ENCODE data around the gene TMEM9. TPM values are rescaled to one million over a fixed set of nuclear protein-coding genes. Genes with fewer than 3 reads are reported as not detected.

Gene TMEM9
- polyA plus RNA-seq, 4 donors = 144 to 179 (median 151) TPM

DNA sequence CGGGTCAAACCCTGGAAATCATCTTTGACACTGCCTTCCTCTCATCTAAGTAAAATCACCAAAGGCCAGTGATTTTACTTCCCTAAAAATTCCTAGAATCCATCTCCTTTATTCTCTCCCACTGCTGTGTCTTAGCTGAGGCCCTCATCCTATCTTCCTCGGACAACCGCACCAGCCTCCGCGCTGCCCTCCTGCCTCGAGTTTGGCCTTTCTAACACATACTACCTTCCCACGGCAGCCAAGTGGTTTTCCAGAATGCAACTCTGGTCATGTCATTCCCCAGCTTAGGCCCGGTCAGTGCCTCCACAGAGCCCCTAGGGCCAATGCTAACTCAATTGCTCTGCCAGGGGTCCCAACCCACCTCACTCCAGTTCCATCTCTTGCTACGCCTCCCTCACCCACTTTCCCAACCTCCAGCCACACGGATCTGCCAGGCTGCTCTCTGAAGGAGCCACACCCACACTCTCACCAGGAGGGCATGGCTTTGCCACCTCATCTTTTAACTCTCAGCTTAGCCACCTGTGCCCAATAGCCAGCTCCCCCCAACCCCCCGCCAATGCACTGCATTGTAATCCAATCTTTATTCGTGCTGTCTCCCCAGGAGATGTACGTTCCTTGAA lies 6.8 kb downstream of the TMEM9 start:
- no peak for DNase-seq (ENCODE audit: low read depth in 4 of 4, low spot score in 3 of 4)

DNA sequence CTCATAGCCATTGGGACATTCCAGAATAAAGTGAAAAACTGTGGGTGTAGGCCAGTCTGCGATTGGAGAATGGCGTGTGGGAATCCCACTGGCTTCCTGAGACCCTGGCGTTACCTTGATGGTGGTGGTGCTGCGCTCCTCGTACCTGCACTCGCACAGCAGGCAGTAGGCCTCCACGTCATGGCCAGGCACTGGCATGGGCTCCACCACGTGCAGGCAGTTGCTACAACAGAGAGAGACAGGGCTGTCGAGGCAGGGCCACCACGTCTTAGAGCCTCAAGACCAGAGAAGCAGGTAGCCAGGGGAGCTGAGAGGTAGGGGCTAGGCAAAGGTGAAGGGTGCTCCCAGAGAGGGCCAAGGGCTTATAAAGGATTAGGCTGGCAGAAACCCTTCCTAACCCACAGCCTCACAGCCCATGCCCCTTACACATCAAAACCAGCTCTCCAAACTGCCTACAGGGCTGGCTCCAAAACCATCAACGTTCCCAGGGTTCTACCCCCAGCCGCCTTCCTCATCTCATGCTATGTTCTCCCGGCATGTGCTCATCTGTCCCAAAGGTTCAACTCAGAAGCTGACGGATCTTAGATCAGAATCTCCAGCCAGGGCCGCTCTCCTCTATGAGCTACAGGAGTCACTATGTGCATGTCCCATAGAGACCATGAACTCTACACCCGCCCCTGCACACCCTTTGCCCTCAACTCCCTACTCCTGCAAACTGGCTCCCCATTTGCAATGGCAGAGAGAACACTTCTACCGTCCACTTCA lies 7.5 kb downstream of the TMEM9 start:
- DNase-seq (ENCODE audit: low read depth in 4 of 4, low spot score in 3 of 4) = no peak

DNA sequence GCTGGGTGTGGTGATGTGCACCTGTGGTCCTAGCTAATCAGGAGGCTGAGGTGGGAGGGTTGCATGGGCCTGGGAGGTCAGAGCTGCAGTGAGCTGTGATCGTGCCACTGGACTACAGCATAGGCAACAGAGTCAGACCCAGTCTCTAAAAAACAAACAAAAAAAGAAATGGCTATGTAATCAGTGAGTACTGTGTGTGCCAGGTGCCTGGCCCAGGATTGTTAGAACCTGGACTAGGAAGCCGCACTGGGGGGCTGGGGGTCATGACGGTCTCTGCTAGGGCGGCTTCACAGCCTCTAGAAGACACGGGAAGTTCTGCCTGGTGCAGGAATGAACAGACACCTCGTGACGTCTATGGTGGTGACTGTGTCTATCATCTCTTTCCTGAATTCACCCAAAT lies 8.5 kb downstream of the TMEM9 start:
- no peak for DNase-seq (ENCODE audit: low read depth in 4 of 4, low spot score in 3 of 4)

DNA sequence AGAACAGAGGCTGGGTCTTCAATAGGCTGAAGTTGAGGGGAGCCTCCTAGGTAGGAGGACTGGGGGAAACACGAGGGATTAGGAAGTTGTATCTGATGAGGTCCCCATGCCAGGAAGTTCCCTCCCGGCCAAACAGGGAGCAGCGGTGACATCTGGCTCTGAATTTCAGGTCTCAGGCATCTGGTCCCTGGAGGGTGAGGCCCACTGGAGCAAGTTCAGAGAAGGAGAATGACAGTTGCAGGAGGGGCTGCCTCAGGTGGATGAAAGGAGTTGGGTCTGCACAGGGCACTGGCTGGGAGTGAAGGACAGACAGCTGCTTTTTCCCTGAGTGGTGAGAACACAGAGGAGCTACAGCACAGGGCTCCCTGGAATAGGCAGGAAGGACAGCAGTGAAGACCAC lies 9.1 kb downstream of the TMEM9 start:
- no peak for DNase-seq (ENCODE audit: low read depth in 4 of 4, low spot score in 3 of 4)

DNA sequence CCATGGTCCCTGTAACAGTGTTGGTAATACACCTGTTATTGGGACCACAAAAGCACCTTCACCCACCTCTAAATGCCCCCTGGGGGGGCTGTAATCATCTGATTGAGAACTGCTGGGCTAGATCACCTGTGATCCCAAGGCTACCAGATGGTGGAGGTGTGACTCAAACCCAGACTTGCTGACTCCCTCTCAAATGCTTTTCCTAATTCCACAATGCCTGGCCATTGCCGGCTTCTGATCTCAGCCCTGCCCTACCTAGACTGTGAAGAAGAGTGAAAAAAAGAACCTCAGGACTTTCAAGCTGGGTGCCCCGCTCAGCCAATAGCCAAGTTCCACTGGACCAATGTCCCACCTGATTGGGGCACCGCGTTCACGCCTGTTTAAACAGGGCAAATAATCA lies 9.6 kb downstream of the TMEM9 start:
- DNase-seq (ENCODE audit: low read depth in 4 of 4, low spot score in 3 of 4) = no peak

DNA sequence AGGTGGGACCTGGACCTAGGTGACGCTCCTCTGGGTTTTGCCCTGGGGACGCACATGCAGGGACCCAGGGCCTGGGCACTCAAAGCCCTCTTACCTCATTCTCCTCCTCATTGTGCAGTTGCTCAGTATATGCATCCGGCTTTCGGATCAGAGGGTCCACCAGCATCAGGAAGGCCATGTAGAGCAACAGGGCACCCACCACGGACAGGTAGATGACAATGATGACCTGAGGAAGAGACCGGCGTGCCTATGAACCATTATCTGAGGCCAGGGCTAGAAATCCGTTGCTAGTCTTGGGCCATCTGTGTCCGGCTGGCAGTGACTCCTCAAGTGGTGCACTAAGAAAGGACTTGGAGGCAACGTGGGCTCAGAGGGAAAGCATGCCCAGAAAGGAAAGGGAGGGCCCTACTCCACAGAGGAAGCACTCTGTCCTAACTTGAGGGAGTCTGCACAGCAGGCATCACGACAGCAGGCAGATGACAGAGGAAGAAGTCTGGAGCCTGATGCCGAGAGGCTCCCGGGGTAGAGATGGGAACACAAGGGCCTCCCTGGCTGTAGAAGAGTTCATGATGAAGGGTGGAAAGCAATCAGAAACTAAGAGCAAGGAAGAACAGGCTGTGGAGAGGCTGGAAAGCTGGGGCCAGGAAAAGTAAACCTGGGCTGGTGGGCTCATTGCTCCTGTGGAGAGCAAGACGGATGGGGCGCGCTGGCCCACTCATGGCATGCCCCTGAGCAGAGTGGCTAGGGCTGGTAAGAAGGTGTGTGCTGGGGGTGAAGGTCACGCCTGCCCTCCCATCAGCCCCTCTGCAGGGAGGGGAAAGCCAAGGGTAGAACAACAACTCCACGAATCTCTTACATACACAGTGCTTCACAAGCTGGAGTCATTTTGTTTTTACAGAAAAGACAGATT lies 10.3 kb downstream of the TMEM9 start:
- no peak for DNase-seq (ENCODE audit: low read depth in 4 of 4, low spot score in 3 of 4)

DNA sequence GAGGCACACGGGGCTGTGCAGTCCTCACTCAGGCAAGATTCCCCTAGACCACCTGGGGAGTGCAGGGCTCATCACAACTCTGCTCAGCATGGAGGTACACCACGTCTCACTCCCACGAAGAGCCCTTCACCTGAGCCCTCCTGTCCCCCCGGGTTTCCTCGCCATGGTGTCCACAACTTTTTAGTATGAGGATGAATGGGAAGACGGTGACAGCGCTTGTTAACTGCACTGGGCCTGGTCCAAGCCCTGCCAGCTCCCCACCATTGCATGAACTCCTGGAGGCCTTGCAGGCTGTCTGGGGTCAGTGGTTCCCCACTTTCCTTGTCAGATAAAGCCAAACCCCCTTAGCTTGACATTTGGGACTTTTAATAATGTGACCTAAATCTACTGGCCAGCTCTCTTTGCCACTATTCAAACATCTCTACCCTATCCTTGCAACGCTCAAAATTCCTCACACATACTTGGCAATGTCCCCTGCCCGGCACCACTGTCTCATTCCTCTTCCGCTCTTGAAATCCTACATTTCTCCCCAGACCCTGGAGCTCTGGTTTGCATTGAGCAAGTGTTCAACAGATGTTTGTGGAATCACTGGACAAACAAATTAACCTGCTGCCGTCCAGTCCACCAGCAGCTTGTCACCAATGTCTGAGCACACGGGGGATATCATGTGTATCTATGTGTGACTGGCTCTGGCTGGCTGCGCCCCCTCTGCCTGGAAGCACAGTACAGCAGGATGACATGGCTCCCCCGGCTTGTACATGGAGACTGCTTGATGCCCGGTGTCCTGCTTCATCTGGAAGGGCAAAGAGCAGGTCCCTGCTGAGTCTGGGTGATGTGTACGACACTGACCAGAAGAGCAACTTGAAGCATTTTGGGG lies 11.2 kb downstream of the TMEM9 start:
- no peak for DNase-seq (ENCODE audit: low read depth in 4 of 4, low spot score in 3 of 4)

DNA sequence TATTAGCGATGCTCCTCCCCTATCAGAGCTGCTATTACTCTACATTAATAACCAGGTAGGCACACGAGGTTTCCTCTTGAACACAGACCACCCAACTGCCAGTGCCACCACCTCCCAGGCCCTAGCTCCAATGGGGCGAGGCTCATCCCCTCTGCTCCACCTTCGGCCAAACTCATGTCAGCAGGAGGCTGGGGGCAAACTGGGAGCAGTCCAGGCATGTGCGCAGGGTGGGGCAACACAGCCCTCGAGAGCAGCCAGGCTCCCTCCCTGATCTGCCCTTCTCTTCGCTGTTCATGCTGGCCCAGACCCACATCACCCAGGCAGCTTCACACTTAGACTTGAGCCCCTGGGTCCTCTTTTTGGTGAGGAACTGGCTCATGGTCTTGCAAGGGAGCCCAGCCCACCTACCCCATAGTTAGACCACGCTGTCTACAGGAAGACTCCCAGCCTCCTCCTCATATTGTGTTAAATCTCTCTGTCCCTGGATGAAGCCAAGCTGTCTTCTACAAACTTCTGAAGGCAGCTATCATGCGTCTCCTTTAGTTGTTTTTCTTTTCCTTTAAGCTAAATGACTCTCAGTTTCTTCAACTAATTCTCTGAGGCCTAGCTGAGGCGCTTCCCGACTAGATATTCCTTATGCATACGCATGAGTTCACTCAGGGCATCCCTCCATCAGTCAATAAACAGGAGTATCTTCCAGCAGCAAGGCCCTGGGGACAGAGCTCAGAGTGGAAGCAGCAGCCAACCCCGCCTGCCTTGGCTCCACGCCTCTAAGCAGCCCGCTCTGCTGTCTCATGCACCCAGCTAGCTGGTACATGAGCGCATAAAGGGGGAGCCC lies 12.0 kb downstream of the TMEM9 start:
- no peak for DNase-seq (ENCODE audit: low read depth in 4 of 4, low spot score in 3 of 4)

DNA sequence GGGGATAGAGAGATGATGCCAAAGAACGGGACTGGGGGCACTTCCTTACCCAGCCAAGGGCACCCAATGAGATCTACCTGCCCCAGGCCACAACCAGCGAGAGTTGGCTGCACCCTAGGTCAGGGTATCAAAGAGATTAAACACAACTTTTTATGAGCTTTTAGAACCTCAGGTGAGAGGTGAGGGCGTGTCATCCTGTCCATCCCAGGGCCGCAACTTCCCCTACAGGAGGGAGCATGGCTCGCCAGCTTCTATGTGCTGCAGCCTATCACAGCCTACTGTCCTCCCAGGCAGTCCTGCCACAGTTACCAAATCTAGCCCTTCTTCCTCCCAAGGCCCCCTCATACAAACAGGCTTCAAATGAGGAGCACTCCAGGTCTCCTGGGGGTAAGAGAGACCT lies 12.9 kb downstream of the TMEM9 start:
- DNase-seq (ENCODE audit: low read depth in 4 of 4, low spot score in 3 of 4) = no peak

DNA sequence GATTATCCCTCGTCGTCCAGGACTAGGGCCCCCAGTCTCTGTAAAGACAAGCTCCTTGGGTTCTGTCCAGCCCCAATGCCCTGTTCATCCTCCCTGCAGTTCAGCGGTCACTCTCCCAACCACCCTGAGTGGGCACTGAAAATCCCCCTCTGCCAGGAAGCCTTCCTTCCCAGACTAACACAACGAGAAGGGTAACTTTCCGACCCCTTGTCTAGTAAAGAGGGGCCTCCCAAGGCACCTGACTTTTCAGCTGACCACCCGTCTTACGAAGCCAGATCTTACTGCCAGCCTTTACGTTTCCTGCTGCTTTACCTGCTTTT lies 13.4 kb downstream of the TMEM9 start:
- DNase-seq (ENCODE audit: low read depth in 4 of 4, low spot score in 3 of 4) = no peak

DNA sequence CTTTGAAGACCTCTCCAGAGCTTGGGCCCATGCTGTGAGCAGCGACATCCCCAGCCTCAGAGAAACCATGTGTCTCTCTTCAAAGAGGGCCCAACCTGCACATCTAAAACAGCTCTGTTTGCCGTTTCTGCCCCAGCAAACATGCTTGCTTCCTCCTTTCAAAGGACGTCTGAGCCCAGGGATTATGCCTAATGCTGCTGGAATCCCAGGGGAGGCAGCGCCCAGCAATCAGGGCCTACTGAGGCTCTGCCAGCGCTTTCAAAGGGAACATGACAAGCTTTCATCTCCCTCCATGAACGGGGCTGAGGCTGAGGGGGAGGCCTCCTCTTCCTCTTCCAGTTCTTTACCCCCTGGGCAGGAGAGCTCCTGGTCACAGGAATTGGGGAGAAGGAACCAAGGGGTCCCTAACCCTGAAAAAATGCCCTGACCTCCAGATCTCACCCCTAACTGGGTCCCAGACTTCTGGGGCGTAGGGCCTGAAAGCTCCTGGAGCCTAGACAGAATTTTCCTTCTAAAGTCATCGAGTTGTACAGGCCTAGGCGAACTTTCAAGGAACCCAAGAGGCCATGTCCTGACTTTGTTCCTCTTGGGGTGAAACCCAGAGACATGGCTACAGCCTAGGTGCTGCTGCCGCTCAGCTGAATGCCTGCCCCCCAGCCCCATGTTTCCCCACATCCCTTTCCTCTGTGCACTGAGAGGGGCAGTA lies 13.9 kb downstream of the TMEM9 start:
- no peak for DNase-seq (ENCODE audit: low read depth in 4 of 4, low spot score in 3 of 4)

DNA sequence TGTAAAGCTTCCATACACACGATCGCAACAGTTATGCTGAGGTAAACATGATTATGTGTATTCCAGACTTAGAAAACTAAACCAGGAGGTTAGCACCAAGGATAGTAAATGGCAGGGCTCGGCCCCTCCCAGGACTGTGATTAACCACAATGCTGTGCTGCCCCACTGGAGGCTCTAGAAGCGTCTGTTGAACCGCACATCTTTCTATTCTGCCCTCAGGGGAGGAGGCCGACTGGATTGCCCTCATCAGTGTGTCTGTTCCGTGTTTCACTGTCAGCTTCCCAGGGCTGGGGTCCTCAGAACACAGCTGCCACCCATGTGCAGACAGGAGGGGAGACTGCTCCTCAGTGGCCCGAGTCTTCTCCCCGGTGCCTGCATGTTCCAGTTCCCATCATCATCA lies 14.5 kb downstream of the TMEM9 start:
- no peak for DNase-seq (ENCODE audit: low read depth in 4 of 4, low spot score in 3 of 4)

DNA sequence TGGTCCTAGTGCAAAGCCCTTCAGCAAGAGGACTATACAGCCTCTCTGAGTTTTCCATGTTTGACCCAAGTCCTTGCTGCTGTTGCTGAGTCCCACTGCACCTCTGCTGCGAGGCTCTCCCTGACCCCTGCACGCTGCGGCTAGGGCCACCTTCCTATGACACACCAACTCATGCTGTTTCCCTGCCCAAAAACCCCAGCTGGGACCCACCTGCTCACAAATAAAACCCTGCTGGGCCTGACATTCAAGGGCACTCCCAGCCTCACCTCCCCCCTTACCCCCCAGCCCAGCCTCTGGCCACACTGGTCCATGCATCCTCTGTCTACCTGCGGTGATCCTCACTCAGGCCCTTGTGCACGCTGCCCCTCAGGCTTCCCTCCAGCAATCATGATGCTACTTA lies 15.0 kb downstream of the TMEM9 start:
- no peak for DNase-seq (ENCODE audit: low read depth in 4 of 4, low spot score in 3 of 4)

DNA sequence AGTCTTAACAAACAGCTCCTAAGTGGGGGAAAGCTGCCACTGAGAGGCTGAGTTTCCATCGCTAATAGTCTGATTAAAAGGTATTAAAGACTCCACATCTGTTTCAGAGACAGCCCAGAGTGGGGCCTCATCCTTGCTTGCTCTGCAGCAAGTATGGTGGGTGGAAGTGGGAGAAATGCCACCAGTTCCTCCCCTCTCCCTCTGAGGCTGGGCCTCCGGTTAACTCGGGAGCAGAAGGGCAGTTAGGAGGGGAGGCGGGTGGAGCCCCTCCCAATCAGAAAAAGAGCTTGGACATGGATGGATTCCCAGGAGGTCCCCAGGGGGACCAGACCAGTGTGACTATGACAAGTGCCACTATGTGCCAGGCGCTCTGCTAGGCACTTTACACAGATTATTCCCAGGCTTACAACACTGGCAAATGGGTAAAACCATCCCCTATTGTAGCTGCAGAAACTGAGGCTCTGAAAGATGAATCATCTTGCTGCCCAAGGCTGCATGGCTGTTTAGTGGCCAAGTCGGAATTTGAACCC lies 15.9 kb downstream of the TMEM9 start:
- DNase-seq (ENCODE audit: low read depth in 4 of 4, low spot score in 3 of 4) = no peak

DNA sequence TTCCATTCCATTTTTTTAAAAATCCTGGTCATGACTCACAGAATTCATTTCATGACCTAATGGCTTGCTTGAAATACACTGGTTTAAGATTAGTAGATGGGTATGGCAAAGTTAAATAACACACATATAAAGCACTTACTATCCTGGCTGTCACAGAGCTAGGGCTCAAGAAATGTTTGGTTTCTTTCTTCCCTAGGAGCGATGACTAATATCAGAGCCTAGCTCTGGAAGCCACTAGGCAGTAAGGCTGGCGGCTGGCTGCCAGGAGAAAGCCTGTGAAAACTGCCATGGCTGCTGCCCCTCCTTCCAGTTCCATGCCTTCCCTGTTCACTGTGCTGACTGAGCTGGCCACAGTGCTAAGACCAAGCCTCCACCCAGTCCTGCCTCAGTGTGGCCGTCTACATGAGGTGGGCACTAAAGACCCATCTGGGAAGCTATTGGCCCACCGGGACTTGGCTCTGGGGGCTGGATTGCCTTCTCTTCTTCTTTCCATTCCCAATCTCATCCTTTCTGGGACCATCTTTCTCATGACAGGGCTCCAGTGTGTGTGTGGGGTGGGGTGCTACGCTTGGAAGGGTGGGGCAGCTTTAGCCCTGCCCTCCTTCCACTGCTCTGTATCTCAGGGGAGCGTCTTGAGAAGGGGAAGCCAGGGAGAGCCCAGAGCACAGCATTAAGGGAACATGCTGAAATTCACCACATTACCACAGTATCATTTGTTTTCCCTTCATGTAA lies 16.5 kb downstream of the TMEM9 start:
- DNase-seq (ENCODE audit: low read depth in 4 of 4, low spot score in 3 of 4) = no peak

DNA sequence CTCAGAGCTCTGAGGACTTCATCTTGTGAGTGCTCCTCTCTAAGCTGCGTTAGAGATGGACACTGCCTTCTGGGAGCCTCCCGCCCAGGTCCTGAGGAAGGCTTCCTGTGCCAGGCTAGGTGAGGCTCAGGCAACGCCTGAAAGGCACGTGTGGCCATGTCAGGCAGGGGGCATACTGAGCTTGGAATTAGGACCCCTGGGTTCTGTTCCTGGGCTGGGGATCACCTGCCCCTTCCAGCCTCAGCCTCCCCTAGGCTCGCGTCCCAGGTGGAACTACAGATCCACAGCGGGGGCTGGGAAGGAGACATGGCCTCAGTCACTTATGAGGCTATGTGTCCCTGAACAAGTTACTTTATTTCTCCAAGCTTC lies 17.3 kb downstream of the TMEM9 start:
- no peak for DNase-seq (ENCODE audit: low read depth in 4 of 4, low spot score in 3 of 4)

DNA sequence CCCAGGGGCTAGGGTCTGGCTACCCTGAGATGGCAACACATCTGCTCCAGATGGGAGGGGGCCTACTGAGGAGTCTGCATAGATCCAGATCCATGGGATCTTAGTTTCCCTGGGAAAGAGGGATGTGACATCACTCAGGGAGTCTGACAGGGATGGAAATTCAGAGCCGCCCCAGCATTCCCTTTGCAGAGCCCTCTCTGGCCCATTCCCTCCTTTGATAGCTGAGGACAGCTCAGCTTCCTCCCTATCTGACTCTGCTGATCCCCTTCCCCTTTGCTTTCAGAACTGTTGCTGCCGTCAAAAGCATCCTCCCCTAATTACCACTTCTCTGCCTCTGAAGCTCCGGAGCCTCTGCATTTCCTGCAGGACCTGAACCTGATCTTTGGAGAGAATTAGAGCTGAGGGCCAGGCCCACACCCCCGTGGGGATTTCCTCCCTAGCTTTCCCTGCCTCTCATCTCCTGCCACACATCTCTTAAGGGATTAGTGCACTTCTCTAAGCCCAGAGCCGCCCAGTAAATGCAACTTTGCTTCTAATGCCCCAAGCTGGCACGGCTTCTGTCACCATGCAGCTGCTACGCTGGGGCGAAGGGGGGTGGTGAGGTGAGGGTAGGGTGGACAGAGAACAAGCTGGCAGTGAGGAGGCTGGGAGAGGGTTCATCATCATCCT lies 17.8 kb downstream of the TMEM9 start:
- DNase-seq (ENCODE audit: low read depth in 4 of 4, low spot score in 3 of 4) = no peak

DNA sequence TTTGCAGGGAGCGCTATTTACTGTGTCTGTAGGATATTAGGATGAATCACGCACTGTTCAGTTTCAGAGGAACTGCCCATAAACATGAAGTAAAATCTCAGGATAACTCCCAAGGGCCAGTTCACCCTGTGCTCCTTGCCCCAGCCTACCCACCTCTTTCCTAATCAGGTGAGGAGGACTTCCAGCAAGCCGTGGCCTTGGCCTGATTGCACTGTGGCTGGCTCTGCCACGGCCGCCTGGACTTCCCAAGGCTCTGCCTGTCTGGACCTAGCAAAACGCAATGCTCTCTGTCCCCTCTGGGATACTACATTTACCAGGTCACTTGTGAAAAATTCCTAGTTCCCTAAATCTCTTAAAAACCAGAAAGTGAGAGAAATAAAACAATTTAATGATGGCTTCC lies 19.9 kb downstream of the TMEM9 start:
- DNase-seq (ENCODE audit: low read depth in 4 of 4, low spot score in 3 of 4) = no peak
